IPS-15b (cell line): ENCODE measurements around the gene SVOPL.

Experiments
- H3K27me3 ChIP-seq: one replicate; pipeline ENCODE4 v1.6.1; 2013; ENCODE audit warnings: low read length; ENCODE audit not compliant: control insufficient read depth, insufficient read depth
- H3K36me3 ChIP-seq: one replicate; pipeline ENCODE4 v1.6.1; 2013; ENCODE audit warnings: low read length; ENCODE audit not compliant: control insufficient read depth, insufficient read depth
- H3K4me1 ChIP-seq: one replicate; pipeline ENCODE4 v1.6.1; 2013; ENCODE audit warnings: mild to moderate bottlenecking, low read length; ENCODE audit not compliant: control insufficient read depth, insufficient read depth
- H3K4me3 ChIP-seq: one replicate; pipeline ENCODE4 v1.5.1; 2013; ENCODE audit warnings: low read depth, low read length
- H3K9ac ChIP-seq: one replicate; pipeline ENCODE4 v1.6.1; 2013; ENCODE audit warnings: low read depth, mild to moderate bottlenecking, low read length
- H3K9me3 ChIP-seq: one replicate; pipeline ENCODE4 v1.6.1; 2013; ENCODE audit warnings: mild to moderate bottlenecking, low read length; ENCODE audit not compliant: control insufficient read depth, insufficient read depth

The SVOPL gene

GRCh38 chr7:138546829-138547228 lies 154.3 kb downstream of the SVOPL start:
- Histone ChIP-seq H3K36me3 (peaks cover 26% of the 10 kb centered on the region), H3K4me1 (no peaks in the 10 kb centered on the region), H3K9ac (no peak overlapping the region)

DNA sequence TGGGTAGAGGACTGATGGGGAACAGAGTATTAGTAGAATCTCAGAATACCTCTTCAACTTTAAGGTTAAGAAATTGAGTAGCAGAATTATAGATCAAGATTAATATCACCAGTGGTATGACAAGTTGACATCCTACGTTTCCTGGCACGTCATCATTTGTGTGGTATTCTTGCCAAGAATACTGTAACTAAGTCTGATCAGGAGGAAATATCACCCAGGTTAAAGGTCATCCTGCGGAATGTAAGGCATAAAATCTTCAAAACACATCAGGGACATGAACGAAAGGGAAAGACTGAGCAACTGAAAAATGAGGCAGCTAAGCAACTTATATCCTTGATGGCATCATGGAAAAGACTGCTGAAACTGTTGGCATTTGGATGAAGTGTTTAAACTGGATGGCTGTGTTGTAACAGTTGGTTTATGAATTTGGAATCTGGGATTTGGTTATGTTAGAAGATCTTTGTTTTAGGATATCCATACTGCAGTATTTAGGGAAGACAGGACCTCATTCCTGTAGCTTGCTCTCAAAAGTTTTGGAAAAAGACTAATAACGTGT lies 155.0 kb downstream of the SVOPL start:
- Histone ChIP-seq H3K27me3 (no peaks in the 10 kb centered on the region), H3K4me1 (no peaks in the 10 kb centered on the region), H3K9me3 (no peaks in the 10 kb centered on the region), H3K9ac (no peak overlapping the region), H3K4me3 (no peak overlapping the region), H3K36me3 (peaks cover 26% of the 10 kb centered on the region)

More at GRCh38 chr7:138546829-138547228, 154.3 kb downstream of the SVOPL start:
- H3K27me3 ChIP-seq, result no peaks in the 10 kb centered on the region
- no peak overlapping the region for H3K4me3 ChIP-seq
- no peaks in the 10 kb centered on the region for H3K9me3 ChIP-seq

GRCh38 chr7:138545123-138545522 lies 156.0 kb downstream of the SVOPL start:
- Histone ChIP-seq H3K27me3 (no peaks in the 10 kb centered on the region), H3K9ac (no peak overlapping the region), H3K4me1 (no peaks in the 10 kb centered on the region), H3K36me3 (peaks cover 26% of the 10 kb centered on the region), H3K9me3 (no peaks in the 10 kb centered on the region), H3K4me3 (no peak overlapping the region)
